ENCODE results near the gene PPL.
"Not testable (repeated sequence)": the region's sequence is repeated elsewhere in the genome, so short reads cannot be mapped to it uniquely, and the experiment has no call there.

- not testable (repeated sequence) for TF ChIP-seq CTCF, POLR2A (IDR thresholded peaks at IDR 0.05)
Observed at GRCh38 chr16:4951583-4951982, 14.6 kb upstream of the PPL start.

Data from right lobe of liver (tissue), 4 donors.